Thoracic aorta endothelial cell (primary cell): Measurements from ENCODE around the gene SPDYE9. TPM values are rescaled to one million over a fixed set of nuclear protein-coding genes. Genes with fewer than 3 reads are reported as not detected.

Source experiments
- small RNA-seq: library from RNA; depleted of rRNA; stranded (forward); fragments of <200 nt; gene quantifications from one replicate; pipeline ENCODE3, GENCODE V24; 2012
- total RNA-seq: library from RNA; depleted of rRNA; stranded (reverse); fragments of >200 nt; gene quantifications from 2 replicates; pipeline ENCODE4 v1.2.3, GENCODE V29; 2012

Gene SPDYE9, protein sequence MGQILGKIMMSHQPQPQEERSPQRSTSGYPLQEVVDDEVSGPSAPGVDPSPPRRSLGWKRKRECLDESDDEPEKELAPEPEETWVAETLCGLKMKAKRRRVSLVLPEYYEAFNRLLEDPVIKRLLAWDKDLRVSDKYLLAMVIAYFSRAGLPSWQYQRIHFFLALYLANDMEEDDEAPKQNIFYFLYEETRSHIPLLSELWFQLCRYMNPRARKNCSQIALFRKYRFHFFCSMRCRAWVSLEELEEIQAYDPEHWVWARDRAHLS
- total RNA-seq: not detected in 2 replicates

DNA sequence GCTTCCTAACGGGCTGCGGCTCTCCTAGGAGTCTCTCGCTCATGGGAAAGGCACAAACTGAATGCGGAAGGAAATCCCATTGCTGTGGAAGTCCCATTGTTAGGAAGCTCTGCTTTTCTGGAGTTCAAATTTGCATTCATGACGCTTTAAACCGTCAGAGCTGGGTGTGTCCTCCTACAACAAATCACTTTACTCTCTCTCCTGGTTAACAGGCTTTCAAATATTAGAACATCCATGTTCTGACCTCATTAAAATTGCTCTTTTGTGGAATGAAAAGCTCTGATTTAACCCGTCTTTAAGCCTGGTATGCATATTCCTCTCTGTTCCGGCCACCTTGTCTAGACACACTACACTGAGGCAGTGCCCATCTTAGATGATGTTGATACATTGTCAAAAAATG, at the start of gene SPDYE9:
SPDYE9 (minus strand) TSS at position 101 of the 400 bp plus-strand sequence. CDS start 1,800 bp downstream, outside the sequence.

DNA sequence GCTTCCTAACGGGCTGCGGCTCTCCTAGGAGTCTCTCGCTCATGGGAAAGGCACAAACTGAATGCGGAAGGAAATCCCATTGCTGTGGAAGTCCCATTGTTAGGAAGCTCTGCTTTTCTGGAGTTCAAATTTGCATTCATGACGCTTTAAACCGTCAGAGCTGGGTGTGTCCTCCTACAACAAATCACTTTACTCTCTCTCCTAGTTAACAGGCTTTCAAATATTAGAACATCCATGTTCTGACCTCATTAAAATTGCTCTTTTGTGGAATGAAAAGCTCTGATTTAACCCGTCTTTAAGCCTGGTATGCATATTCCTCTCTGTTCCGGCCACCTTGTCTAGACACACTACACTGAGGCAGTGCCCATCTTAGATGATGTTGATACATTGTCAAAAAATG, 28.0 kb downstream of the SPDYE9 start, which contains the start of gene SPDYE11:
SPDYE11 (minus strand) TSS at position 101 of the 400 bp plus-strand sequence. CDS start 1,800 bp downstream, outside the sequence.

DNA sequence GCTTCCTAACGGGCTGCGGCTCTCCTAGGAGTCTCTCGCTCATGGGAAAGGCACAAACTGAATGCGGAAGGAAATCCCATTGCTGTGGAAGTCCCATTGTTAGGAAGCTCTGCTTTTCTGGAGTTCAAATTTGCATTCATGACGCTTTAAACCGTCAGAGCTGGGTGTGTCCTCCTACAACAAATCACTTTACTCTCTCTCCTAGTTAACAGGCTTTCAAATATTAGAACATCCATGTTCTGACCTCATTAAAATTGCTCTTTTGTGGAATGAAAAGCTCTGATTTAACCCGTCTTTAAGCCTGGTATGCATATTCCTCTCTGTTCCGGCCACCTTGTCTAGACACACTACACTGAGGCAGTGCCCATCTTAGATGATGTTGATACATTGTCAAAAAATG, 56.2 kb downstream of the SPDYE9 start, which contains the start of gene SPDYE8:
SPDYE8 (minus strand) TSS at position 101 of the 400 bp plus-strand sequence. CDS start 1,800 bp downstream, outside the sequence.

Small RNA genes within 50 kb of the gene (small RNA-seq; reads per million reads assigned to genes)
- not detected for gene RF00019

Other genes starting within 250 kb of the SPDYE9 start
- 13.6 and 15.9 TPM in 2 replicates for gene POM121, start 160.9 kb downstream of the SPDYE9 start, total RNA-seq
- gene TRIM74, start 116.6 kb downstream of the SPDYE9 start, total RNA-seq: 0.14 TPM in 1 of 2 replicates, not detected in the other
- gene SPDYE8, start 56.3 kb downstream of the SPDYE9 start, total RNA-seq: not detected in 2 replicates
- not detected in 2 replicates for gene SPDYE11, start 28.1 kb downstream of the SPDYE9 start, total RNA-seq
- gene NSUN5, start 222.8 kb upstream of the SPDYE9 start, total RNA-seq: 4.9 and 9.3 TPM in 2 replicates
- not detected in 2 replicates for gene TRIM50, start 242.0 kb upstream of the SPDYE9 start, total RNA-seq
- not detected in 2 replicates for gene FKBP6, start 242.1 kb upstream of the SPDYE9 start, total RNA-seq